ENCODE data around the gene TTLL1.
"Not testable (repeated sequence)": the region's sequence is repeated elsewhere in the genome, so short reads cannot be mapped to it uniquely, and the experiment has no call there.

TTLL1 gene

DNA sequence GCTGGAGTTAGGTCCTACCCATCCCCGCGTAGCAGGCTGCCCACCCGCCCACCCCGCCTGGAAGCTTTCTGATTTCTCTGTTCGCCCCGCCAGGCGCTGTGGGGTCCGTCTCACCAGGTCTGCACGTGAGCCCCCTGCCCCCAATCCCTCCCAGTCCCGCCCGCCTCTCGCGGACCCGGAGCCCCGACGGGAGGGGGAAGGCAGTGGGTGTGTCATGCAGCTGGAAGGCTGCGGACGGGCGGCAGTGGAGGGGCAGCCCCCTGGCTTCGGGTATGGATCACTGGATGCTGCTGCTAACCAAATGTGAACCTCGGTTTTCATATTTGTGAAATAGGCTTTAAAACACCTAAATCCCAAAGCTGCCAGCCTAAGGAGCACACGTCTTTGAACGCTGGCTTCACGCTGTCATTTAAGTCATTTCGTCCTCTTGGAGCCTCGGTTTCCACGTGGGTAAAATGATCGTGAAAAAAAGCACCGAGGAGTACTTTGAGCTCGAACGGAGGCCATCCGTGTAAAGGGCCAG is 20.8 kb upstream of the TTLL1 start:
- DNase-seq = no peak

DNA sequence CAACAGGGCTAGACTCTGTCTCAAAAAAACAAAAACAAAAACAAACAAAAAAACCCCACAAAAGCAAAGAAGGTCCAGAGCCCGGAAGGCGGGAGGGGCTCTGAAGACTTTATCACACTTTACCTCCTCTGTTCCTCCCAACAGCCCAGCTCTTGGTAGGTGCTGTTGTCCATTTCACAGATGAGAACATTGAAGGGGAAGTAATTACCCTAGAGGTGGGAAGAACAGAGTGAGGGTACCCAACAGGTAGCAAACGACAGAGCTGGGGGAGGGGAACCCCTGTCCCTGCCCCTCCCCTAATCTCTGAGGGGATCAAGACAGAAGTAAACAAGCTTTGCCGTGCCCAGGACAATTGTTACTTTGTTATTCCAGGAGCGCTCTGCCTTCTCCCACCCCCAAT is 20.3 kb upstream of the TTLL1 start:
- DNase-seq = no peak

DNA sequence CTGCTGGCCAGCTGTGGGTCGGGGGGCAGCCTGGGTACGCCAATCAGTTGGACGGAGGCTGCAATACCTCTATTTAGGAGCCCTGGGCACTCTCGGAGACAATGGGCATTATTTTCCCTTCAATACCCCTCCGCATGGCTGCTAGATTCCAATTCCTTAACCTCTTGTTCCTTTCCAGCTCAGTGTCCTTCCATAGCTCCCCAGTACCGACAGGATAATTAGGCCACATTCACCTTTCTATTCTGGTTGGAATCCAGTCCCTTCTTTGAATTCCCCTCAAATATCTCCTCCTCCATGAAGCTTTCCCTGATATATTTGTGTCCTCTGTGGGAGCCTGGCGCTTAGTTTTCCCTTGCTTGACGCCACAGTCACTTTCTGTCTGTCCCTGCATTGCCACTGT is 17.1 kb upstream of the TTLL1 start:
- no peak for DNase-seq

DNA sequence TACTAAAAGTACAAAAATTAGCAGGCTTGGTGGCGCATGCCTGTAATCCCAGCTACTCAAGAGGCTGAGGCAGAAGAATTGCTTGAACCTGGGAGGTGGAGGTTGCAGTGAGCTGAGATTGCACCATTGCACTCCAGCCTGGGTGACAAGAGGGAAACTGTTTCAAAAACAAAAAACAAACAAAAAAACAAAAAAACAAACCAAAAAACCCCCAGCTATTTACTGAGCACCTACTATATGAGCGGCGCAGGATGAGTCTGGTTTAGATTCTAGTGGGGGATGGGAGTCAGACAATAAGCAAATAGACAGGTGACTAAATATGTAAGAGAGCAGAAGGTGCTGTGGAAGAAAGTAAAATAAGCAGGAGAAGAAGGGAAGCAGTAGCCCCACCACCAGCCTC is 15.8 kb upstream of the TTLL1 start:
- DNase-seq = not testable (repeated sequence)

DNA sequence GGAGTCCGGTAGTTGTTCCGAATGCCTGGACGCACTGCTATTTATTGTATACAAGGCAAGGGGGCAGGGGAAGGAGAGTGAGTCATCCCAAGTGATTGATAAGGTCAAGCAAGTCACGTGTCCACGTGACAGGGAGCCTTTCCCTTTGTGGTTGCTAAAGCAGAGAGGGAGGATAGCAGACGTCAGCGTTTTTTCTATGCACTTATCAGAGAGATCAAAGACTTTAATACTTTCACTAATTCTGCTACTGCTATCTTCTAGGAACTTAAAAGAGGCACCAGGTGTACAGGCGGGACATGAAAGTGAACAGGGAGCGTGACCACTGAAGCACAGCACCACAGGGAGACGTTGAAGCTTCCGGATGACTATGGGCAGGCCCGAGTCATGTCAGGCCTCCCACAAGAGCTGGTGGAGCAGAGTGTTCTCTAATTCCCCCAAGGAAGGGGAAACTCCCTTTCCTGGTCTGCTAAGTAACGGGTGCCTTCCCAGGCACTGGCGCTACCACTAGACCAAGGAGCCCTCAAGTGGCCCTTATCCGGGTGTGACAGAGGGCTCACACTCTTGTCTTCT is 14.9 kb upstream of the TTLL1 start:
- DNase-seq = not testable (repeated sequence)

DNA sequence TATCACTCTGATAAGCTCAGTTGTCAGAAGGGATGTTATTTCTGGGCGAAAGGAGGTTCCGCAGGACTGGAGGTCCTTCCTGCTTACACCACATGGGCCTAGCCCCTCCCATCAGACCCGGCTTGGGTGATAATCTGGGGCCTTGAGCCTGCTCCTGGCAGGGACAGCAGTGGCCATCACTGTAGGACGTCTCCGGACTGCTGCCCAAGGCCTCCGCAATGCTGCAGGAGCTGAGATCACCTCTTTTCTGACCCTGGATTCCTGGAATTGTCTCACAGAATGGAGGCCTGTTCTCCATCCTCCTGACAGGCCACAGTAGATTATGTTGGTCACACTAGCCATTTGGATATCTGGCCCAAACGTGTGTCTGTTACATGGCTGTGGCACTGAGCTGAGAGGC is 12.1 kb upstream of the TTLL1 start:
- DNase-seq = no peak

DNA sequence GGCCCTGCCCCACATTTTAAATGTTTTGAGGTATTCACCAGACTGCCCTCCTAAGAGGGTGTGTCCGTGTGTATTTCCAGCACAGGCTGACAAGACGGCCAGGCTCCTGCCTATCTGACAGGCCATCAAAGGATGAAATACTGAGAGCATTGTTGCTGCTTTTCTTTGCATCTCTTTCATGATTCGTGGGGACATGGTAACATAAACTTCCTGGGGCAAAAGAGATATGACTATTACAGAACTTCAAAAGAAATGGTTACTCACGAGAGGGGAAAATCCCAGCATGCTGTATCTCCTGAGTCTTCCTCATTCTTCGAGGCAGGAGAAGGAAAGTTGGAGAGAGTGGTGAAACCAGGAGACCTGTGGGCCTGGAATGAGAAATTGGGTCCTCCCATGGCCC is 11.0 kb upstream of the TTLL1 start:
- no peak for DNase-seq

DNA sequence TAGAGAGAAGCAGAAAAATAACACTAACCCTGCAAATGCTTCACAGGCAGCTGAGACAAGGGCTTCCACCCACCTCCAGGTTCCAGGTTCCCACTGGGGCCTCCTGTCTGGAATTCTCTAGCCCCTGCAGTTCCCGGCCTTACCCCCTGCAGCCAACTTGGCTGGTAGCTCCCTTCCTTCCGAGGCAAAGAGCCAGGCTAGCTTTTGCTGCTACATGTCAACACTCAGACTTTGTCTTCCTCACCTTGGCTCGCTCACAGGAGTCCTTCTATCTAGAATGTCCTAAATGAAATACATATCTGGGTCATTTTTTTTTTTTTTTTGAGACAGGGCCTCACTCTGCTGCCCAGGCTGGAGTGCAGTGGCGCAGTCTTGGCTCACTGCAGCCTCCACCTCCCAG is 9.9 kb upstream of the TTLL1 start:
- no peak for DNase-seq

DNA sequence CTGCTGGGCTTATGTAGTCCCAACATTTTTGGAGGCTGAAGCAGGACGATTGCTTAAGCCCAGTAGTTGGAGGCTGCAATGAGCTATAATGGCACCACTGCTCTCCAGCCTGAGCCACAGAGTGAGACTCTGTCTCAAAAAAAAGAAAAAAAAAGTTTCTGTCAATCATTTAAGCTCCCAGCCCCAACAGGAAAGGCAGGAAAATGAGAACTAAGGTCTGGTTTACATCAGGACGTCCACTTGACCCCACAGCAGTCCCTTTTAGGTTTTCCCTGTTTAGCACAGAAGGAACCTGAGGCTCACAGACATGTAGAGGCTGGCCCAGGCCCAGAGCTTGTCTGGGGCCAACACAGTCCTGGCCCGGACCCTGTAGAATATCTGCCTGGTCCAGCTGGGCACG is 9.2 kb upstream of the TTLL1 start:
- no peak for DNase-seq

DNA sequence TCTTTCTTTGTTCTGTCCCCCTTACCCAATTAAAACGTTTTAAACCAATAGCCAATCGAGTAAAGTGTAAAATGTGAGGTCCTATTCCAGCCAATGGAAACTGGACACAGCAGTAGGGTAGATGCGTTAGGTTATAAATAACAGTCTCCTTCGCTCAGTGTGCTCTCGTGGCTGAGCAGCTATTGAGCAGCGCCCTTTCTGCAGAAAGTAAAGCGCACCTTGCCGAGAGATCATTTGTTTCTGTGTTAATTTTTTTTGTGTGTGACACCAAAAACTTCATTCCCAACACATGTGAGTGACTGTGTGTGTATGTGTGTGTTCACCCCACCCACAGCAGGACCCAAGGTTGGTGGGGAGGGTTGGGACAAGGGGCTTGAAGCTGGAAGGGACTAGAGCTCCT is 7.2 kb upstream of the TTLL1 start:
- DNase-seq = no peak

DNA sequence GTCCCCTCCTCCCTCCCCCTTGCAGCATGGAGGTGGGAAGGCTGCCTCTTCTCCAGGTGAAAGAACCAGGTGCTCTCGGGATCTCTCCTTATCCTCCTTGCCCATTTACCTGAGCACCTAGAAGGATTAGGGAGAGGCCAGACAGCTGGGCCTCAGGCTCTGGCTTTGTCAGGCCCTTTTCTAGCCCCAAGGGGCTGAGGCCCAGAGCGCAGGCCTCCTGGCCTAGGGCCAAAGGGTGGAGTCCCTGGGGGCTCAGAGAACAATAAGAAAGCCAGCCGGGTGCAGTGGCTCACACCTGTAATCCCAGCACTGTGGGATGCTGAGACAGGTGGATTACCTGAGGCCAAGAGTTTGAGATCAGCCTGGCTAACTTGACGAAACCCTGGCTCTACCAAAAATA is 5.4 kb upstream of the TTLL1 start:
- DNase-seq = peak; percentile 27

DNA sequence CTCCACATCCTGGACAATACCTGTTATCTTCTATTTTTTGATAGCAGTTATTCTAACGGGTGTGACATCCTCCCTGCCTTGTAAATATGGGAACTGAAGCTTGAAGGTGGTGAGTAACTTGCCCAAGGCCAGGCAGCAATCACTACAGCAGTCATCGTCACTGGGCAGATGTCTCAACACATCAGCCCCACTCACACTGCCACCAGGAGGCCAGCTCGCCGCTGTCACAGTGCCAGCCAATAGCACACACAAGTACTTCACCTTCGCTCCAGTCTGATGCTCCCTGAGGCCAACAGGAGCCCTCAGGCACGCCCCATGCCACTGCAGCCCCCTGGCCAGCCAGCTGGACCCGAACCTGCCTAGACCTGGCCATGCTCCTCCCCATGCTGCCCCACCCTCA is 4.9 kb upstream of the TTLL1 start:
- peak; percentile 75 for DNase-seq

DNA sequence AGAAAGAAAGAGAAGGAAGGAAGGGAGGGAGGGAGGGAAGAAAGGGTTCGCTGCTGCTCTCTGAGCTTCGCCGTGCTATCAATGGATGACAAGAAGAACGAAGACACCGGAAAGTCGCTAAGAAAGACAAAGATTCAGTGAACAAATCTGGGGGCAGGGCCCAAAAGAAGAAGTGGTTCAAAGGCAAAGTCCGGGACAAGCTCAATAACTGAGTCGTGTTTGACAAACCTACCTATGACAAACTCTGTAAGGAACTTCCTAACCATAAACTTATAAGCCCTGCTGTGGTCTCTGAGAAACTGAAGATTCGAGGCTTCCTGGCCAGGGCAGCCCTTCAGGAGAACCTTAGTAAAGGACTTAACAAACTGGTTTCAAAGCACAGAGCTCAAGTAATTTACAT is 2.9 kb upstream of the TTLL1 start:
- no peak for DNase-seq

DNA sequence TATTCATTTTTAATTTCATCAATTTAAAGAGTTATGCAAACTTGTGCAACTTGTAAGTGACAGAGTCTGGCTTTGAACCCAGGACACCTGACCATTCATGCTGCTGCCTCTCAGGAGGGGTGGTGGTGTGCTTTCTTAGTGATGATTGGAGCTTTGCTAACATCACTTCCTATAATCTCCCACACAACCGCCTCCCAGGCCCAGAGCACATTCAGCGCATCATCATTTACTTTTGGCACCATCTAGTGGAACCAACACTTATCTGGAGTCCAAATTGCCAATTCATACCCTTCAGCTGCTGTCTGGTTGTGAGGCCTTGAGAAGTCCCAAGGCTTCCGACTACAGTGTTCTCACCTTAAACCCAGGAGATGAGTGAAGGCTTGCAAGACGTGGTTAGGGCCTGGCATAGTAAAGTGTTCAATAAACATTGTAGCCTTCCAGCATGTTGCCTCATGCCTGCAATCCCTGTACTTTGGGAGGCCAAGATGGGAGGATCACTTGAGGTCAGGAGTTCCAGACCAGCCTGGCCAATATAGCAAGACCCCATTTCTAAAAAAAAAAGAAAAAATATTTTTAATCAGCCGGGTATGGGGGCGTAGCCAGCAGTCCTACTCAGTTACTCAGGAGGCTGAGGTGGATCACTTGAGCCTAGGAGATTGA is 1.1 kb upstream of the TTLL1 start:
- peak; percentile 59 for DNase-seq

DNA sequence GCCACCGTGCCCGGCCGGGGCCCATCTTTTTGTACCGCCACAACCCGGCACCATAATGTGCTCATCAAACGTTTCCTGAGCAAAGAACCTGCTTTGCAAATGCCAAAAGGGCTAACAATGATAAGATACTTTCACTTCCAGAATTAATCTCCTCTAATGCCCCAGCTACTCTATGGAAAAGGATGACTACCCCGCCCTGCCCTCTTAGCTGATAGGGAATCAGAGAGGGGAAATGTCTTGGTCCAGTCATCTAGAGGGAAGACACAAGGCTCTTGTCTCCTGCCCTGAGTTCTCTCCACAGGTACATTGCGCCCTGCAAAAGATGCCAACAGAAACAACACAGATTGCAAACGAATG is 586 bp downstream of the TTLL1 start:
- no peak for DNase-seq

DNA sequence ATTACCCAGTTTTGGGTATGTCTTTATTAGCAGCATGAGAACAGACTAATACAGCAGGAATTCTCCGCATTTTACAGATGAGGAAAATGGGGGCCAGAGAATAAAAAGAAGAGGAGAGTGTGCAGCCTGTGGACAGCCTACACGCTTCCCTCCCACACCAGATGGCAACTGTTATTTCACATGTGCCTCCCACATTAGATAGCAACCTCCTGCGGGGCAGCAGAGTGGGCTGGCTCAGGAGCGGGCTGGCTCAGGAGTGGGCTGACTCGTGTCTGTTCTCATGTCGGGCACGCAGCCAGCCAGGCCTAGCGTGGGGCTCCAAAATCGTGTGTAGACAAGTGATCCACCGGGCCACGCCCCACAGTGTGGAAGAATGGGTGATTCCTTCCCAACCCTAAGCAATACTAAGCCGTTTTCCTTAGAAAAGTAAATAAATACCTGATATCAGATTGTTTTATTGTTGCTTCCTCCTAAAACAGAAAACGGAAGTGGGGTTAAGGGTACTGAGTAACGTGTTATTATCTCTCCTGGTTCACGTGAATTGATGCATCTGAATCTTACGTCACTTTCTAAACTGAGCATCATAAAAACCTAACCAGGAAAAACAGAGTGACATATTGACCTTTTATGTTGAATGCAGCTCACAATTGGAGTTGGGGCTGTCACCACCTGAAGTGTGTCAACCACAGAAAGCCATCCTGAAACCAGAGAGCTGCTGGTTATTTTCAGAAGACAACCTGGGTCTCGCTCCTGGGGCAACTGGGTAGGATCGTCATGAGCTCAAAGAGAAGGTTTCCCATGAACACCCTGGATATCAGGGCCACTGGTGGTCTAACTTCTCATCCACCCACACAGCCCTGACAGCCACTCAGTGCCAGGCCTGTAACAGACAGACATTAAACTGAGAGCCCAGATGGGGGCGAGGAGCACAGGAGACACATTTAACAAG is 3.3 kb downstream of the TTLL1 start:
- DNase-seq = no peak

DNA sequence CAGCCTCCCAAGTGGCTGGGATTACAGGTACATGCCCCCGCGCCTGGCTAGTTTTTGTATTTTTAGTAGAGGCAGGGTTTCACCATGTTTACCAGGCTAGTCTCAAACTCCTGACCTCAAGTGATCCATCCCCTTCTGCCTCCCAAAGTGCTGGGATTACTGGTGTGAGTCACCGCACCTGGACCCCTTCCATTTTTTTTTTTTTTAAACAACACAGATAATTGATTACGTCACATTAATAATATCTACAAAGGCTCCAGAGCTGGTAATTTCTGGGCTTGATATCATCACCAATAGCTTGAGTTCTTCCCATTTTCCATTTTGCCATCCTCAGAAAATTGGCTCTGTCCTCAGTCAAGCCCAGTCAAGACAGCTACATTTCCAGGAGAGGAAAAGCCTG is 7.2 kb downstream of the TTLL1 start:
- DNase-seq = no peak

DNA sequence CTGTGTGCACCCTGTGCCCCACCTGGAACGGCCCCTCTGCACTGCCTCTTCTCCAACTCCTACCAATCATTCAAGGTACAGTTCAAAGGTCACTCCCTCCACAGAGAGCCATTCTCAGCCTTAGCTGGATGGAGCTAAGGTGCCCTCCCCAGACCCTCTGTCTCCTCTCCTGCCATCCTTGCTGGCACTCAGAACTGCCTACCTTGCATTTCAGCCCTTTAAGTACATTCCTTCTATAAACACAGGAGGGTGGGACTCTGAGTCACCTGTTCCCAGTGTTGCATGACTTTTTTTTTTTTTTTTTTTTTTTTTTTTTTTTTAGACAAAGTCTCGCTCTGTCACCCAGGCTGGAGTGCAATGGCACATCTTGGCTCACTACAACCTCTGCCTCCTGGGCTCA is 8.6 kb downstream of the TTLL1 start:
- DNase-seq = no peak

DNA sequence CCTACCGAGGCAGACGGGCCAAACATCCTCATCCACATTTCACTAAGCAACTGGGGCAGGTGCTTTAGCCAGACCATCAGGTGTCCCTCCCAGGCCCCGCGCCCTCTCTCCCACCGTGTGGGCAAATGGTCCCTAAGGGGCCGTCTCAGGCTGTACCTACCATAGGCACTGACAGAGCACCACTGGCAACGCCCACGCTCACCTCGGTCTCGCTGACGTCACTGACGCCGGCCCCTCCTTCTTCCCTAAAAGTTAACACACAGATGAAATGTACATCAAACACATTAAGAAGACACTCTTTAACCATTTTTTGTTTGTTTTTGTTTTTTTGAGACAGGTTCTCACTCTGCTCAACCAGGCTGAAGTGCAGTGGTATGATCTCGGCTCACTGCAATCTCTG is 9.4 kb downstream of the TTLL1 start:
- no peak for DNase-seq

DNA sequence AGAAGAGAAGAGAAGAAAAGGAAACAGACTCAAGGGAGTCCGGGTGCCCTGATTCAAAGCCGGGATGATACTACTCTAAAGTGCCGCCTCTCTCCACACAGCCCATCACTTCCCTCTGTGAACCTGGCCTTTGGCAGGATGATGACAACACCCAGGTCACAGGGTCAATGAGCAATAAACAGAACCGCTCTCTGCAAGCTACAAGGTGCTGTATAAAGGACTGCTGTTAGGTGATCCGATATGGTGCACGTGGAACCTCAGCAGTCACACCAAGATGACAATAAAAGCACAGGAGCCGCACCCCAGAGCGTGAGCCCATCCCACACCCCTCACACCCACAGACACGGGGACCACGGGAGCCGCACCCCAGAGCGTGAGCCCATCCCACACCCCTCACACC is 10.7 kb downstream of the TTLL1 start:
- DNase-seq = no peak

DNA sequence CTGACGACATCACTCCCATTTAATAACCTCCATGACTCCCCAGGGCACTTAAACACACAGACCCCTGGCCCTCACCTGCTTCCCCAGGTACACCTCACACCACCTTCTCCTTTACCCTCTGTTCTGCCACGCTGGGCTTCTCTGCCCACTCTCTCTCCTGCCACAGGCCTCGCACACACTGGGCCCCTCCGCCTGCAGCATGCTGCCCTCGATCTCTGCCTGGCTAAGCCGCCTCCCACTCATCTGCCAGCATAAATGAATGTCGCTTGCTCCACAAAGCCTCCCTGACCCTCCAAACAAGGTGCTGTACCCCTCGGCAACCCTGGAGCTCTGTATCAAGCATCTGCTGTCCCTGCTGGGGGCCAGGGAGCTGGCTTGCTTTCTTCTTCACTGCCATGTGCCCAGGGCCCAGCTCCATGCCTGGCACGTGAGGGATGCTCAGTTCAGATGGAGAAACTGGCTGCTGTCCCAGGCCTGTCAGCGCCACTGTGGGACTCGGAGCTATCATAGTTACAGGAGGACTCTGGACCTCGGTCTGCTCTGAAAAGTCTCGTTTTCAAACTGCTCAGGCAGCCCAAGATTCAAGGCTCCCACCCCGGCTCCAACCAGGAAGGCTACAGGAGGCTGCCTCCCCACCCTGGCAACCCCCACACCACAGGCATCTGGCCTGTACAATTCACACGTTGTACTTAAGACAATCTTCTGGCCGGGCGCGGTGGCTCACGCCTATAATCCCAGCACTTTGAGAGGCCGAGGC is 11.9 kb downstream of the TTLL1 start:
- no peak for DNase-seq

DNA sequence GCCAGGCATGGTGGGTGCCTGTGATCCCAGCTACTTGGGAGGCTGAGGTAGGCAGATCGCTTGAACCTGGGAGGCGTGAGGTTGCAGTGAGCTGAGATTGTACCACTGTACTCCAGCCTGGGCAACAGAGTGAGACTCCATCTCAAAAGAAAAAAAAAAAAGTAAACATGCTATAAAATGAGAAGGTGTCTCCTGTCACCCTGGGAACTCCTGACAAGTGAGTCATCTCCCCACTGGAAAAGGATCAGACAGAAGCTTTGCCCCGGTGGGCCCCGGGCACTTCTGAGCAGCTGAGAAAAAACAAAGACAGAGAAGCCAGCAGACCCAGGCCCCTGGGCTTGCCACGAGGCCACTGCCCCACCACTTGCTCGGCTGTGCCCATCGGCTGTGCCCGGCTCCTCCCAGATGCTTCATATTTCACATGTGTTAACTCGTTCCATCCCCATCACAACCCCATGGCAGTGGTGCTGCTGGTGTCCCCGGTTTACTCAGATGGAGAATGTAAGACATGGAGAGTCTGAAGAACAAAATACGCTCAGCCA is 22.3 kb downstream of the TTLL1 start:
- no peak for DNase-seq

DNA sequence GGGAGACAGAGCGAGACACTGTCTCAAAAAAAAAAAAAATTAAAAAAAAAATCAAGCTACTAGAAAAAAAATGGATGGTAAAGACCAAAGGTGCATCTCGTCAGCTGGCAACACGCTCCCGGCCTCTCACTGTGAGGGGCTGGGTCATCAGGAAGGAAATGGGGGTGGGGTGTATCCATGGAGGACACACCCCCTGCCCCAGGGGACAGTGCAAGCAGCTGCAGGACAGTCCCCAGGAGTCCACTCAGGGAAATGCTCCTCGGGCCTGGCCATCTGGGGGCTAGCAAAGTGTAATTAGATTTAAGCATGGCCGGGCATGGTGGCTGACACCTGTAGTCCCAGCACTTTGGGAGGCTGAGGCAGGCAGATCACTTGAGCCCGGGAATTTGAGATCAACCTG is 23.1 kb downstream of the TTLL1 start:
- no peak for DNase-seq
